KMS-11 (cell line): ENCODE measurements around the gene MLX.
A peak's percentile ranks its signal among the peaks of the same experiment; 100 is the strongest.

ENCODE experiments used
- H2AFZ ChIP-seq: fragments of 200-600 bp; sonication (generic); 2 replicates; pipeline ENCODE4 v1.6.1; 2016; ENCODE audit warnings: antibody characterized with exemption, mixed run types, low read depth
- H3K27ac ChIP-seq: fragments of 200-600 bp; sonication (generic); 2 replicates; pipeline ENCODE4 v1.6.1; 2016; ENCODE audit warnings: mild to moderate bottlenecking, mixed run types
- H3K27me3 ChIP-seq: fragments of 200-600 bp; sonication (generic); 2 replicates; pipeline ENCODE4 v1.6.1; 2017; ENCODE audit warnings: mild to moderate bottlenecking, low read depth, mixed run types, moderate library complexity; ENCODE audit not compliant: insufficient read depth
- H3K36me3 ChIP-seq: fragments of 200-600 bp; sonication (generic); 2 replicates; pipeline ENCODE4 v1.6.1; 2017; ENCODE audit warnings: mild to moderate bottlenecking, mixed run types; ENCODE audit not compliant: insufficient read depth
- H3K4me1 ChIP-seq: fragments of 200-600 bp; sonication (generic); 2 replicates; pipeline ENCODE4 v1.6.1; 2016; ENCODE audit warnings: mild to moderate bottlenecking, low read depth, mixed run types; ENCODE audit not compliant: poor library complexity, severe bottlenecking
- H3K4me2 ChIP-seq: fragments of 200-600 bp; sonication (generic); 2 replicates; pipeline ENCODE4 v1.7.0; 2016; ENCODE audit warnings: mild to moderate bottlenecking, mixed run types
- H3K4me3 ChIP-seq: fragments of 200-600 bp; sonication (generic); IDR thresholded peaks from 2 replicates; pipeline ENCODE4 v1.6.1; 2017; ENCODE audit warnings: low read depth, low read length, mixed read lengths; ENCODE audit not compliant: insufficient read depth
- H3K79me2 ChIP-seq: fragments of 200-600 bp; sonication (generic); 2 replicates; pipeline ENCODE4 v1.6.1; 2016; ENCODE audit warnings: low read depth, mixed run types; ENCODE audit not compliant: insufficient read depth
- H3K9ac ChIP-seq: fragments of 200-600 bp; sonication (generic); 2 replicates; pipeline ENCODE4 v1.6.1; 2016; ENCODE audit warnings: mild to moderate bottlenecking, mixed run types
- H4K20me1 ChIP-seq: fragments of 200-600 bp; sonication (generic); 2 replicates; pipeline ENCODE4 v1.6.1; 2016; ENCODE audit warnings: mild to moderate bottlenecking, mixed run types; ENCODE audit not compliant: insufficient read depth
- TF ChIP-seq, protein P1 (sequence below): fragments of 200-600 bp; sonication (generic); conservative IDR thresholded peaks from 2 replicates; pipeline ENCODE4 v1.6.1; 2017; ENCODE audit warnings: low read depth, mild to moderate bottlenecking, antibody characterized with exemption, low read length, moderate library complexity, mixed read lengths

The MLX gene

DNA sequence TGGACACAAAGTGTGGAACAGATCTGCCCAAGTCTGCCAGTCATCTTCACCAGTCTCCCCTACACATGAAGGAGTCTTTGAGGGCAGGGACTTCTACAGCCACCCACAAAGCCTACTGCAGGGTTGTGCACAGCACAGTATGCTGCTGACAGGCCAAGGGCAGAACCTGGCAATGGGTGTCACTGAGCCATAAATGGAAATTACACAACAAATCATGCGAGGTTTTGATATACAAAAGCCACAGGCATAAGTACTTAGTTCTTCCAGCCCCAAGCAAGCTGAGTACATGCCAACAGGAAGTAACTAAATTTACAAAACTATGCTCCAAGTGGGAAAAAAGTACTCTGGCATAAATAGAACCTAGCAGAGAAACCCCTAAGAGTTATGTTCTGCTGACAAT lies 18.5 kb downstream of the MLX start:
- peaks cover 5% of the 10 kb centered on the region; the same call in 1 of the 2 replicates for H3K36me3 ChIP-seq
- TF ChIP-seq, protein P1, sequence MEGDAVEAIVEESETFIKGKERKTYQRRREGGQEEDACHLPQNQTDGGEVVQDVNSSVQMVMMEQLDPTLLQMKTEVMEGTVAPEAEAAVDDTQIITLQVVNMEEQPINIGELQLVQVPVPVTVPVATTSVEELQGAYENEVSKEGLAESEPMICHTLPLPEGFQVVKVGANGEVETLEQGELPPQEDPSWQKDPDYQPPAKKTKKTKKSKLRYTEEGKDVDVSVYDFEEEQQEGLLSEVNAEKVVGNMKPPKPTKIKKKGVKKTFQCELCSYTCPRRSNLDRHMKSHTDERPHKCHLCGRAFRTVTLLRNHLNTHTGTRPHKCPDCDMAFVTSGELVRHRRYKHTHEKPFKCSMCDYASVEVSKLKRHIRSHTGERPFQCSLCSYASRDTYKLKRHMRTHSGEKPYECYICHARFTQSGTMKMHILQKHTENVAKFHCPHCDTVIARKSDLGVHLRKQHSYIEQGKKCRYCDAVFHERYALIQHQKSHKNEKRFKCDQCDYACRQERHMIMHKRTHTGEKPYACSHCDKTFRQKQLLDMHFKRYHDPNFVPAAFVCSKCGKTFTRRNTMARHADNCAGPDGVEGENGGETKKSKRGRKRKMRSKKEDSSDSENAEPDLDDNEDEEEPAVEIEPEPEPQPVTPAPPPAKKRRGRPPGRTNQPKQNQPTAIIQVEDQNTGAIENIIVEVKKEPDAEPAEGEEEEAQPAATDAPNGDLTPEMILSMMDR = no peak
- peaks cover 66% of the 10 kb centered on the region for H3K4me1 ChIP-seq
- no peak overlapping the region for H3K4me3 ChIP-seq
- H3K27me3 ChIP-seq = no peaks in the 10 kb centered on the region
- no peak overlapping the region for H3K9ac ChIP-seq
- H3K79me2 ChIP-seq = no peaks in the 10 kb centered on the region
- no peak overlapping the region for H2AFZ ChIP-seq
- no peaks in the 10 kb centered on the region for H4K20me1 ChIP-seq
- peak overlapping the region; percentile 44; the same call in 1 of the 2 replicates for H3K4me2 ChIP-seq
- no peak overlapping the region for H3K27ac ChIP-seq

DNA sequence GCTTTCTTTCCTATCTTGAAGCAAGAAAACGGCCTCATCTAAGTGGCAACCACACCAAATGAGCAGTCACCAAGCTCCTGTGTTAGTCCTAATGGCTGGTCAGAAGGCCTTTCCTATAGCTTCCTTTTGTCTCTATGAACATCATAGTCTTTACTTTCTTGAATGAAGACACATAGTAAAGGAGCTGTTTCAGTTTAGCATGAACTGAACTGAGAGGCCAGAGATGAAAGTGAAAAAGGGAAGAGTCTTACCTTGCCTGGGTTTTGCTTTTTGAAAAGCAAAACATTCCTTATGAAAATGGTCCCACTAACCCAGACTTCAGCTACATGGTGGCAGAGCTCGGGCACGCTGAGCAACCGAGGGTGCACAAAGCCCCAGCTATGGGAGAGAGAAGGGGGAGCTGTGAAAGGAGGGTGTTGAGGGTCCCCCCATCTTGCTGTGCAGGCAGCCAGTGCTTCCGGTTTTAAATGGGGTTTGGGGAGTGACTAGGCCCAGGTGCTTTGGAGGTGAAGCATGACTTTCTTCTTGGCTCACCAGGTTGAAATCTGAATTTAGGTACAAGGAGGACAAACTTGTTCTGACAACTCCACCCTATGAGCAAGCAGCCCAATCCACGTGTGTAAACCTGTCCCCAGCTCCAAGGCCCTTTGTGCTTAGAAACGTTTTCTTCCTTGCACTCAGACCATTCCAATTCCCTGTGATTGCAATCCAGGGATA lies 19.8 kb downstream of the MLX start:
- Histone ChIP-seq H3K27ac (peak overlapping the region; percentile 36; the same call in 1 of the 2 replicates), H3K4me2 (peak overlapping the region; percentile 44), H3K9ac (no peak overlapping the region), H3K36me3 (peaks cover 5% of the 10 kb centered on the region; the same call in 1 of the 2 replicates), H3K4me1 (peaks cover 52% of the 10 kb centered on the region), H3K79me2 (no peaks in the 10 kb centered on the region), H4K20me1 (no peaks in the 10 kb centered on the region), H3K4me3 (no peak overlapping the region), H2AFZ (no peak overlapping the region), H3K27me3 (no peaks in the 10 kb centered on the region)
- TF ChIP-seq, protein P1 = no peak

DNA sequence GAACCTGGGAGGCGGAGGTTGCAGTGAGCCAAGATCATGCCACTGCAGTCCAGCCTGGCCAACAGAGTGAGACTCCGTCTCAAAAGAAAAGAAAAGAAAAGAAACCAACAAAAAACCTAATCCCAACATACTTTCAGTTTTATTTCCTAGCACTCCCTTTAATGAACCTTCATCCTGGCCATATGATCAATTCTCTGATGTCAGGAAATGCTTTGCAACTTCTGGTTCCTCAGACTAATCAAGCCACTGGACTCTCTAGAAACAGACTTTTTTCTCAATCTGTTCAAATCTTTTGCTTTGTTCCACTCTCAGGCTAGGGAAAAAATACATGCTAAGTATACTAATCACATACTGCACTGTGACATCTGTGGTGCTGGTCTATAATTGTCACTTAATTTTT lies 24.0 kb downstream of the MLX start:
- H3K27ac ChIP-seq = no peak overlapping the region
- 0 out of 2 replicates have a peak, but pooled peaks cover 4% of the 10 kb centered on the region for H3K36me3 ChIP-seq
- no peak overlapping the region for H3K4me2 ChIP-seq
- peaks cover 31% of the 10 kb centered on the region for H3K4me1 ChIP-seq
- no peak overlapping the region for H2AFZ ChIP-seq
- H3K4me3 ChIP-seq = no peak overlapping the region
- TF ChIP-seq, protein P1 = no peak
- H4K20me1 ChIP-seq = no peaks in the 10 kb centered on the region
- H3K9ac ChIP-seq = no peak overlapping the region
- H3K79me2 ChIP-seq = peaks cover 9% of the 10 kb centered on the region; the same call in 1 of the 2 replicates
- no peaks in the 10 kb centered on the region for H3K27me3 ChIP-seq

DNA sequence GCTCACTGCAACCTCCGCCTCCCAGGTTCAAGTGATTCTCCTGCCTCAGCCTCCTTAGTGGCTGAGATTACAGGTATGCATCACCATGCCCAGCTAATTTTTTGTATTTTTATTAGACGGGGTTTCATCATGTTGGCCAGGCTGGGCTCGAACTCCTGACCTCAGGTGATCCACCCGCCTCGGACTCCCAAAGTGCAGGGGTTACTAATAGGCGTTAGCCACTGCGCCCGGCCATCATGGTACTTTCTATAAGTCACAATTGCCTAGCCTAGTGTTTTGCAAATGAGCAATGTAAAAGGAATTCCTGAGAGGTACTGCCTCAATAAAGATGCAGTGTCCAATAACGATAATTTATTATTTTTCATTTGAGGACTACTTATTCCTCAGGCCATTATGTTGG lies 24.5 kb downstream of the MLX start:
- Histone ChIP-seq H3K4me3 (no peak overlapping the region), H3K9ac (no peak overlapping the region), H3K4me2 (no peak overlapping the region), H3K27me3 (no peaks in the 10 kb centered on the region), H3K79me2 (peaks cover 9% of the 10 kb centered on the region; the same call in 1 of the 2 replicates), H2AFZ (no peak overlapping the region), H4K20me1 (no peaks in the 10 kb centered on the region), H3K36me3 (0 out of 2 replicates have a peak, but pooled peaks cover 4% of the 10 kb centered on the region), H3K27ac (no peak overlapping the region), H3K4me1 (peaks cover 26% of the 10 kb centered on the region)
- TF ChIP-seq, protein P1 = no peak
